ENCODE measurements around the gene NAPSA. TPM values are rescaled to one million over a fixed set of nuclear protein-coding genes. Genes with fewer than 3 reads are reported as not detected.

Gene NAPSA
- polyA plus RNA-seq, 1 donor from 2014 or later: not detected

- Histone ChIP-seq H3K9me2 (ENCODE audit: insufficient read depth, low read length) (no peaks in the 10 kb centered on the region), H4K20me1 (ENCODE audit: insufficient read depth) (no peaks in the 10 kb centered on the region), H2AFZ (ENCODE audit: low read depth, low read length) (no peak overlapping the region), H3K79me2 (replicated peaks; ENCODE audit: insufficient read depth, low read length) (no peaks in the 10 kb centered on the region), H3K36me3 (ENCODE audit: insufficient read depth, low read length) (no peaks in the 10 kb centered on the region), H3F3A (ENCODE audit: insufficient read depth, low read length, poor library complexity, severe bottlenecking) (no peaks in the 10 kb centered on the region), H3K27ac (ENCODE audit: low read length) (no peak overlapping the region), H3K4me3 (ENCODE audit: low read length) (no peak overlapping the region), H3K9ac (ENCODE audit: low read length) (no peak overlapping the region), H3K9me3 (ENCODE audit: low read length) (no peaks in the 10 kb centered on the region), H3K4me2 (ENCODE audit: low read length) (no peak overlapping the region), H3K27me3 (ENCODE audit: insufficient read depth, low read depth, low read length) (peaks cover 10% of the 10 kb centered on the region)
- TF ChIP-seq RAD21 (conservative IDR thresholded peaks at IDR 0.05) (no peak), CTCF (IDR thresholded peaks at IDR 0.05; ENCODE audit: poor library complexity, severe bottlenecking) (no peak), EZH2 (IDR thresholded peaks at IDR 0.05; ENCODE audit: borderline replicate concordance, insufficient read depth, low read length, poor library complexity, severe bottlenecking) (no peak), REST (IDR thresholded peaks at IDR 0.05; ENCODE audit: borderline replicate concordance) (no peak), MXI1 (conservative IDR thresholded peaks at IDR 0.05; ENCODE audit: poor library complexity, severe bottlenecking) (no peak), TAF1 (IDR thresholded peaks at IDR 0.05; ENCODE audit: low read depth) (no peak), EP300 (conservative IDR thresholded peaks at IDR 0.05; ENCODE audit: poor library complexity, severe bottlenecking) (no peak), SMC3 (conservative IDR thresholded peaks at IDR 0.05; ENCODE audit: poor library complexity) (no peak), POLR2AphosphoS5 (IDR thresholded peaks at IDR 0.05) (no peak)
Observed at GRCh38 chr19:50322234-50322633, 43.2 kb downstream of the NAPSA start.

- TF ChIP-seq TAF1 (IDR thresholded peaks at IDR 0.05; ENCODE audit: low read depth): no peak
- no peak for TF ChIP-seq EZH2 (IDR thresholded peaks at IDR 0.05; ENCODE audit: borderline replicate concordance, insufficient read depth, low read length, poor library complexity, severe bottlenecking)
- TF ChIP-seq RAD21 (conservative IDR thresholded peaks at IDR 0.05): no peak
- no peak for TF ChIP-seq REST (IDR thresholded peaks at IDR 0.05; ENCODE audit: borderline replicate concordance)
- TF ChIP-seq SMC3 (conservative IDR thresholded peaks at IDR 0.05; ENCODE audit: poor library complexity): no peak
- TF ChIP-seq EP300 (conservative IDR thresholded peaks at IDR 0.05; ENCODE audit: poor library complexity, severe bottlenecking): no peak
- no peak for TF ChIP-seq CTCF (IDR thresholded peaks at IDR 0.05; ENCODE audit: poor library complexity, severe bottlenecking)
- no peak for TF ChIP-seq POLR2AphosphoS5 (IDR thresholded peaks at IDR 0.05)
- no peak for TF ChIP-seq MXI1 (conservative IDR thresholded peaks at IDR 0.05; ENCODE audit: poor library complexity, severe bottlenecking)
- Histone ChIP-seq H3K79me2 (replicated peaks; ENCODE audit: insufficient read depth, low read length) (no peaks in the 10 kb centered on the region), H3F3A (ENCODE audit: insufficient read depth, low read length, poor library complexity, severe bottlenecking) (no peaks in the 10 kb centered on the region), H3K27ac (ENCODE audit: low read length) (no peak overlapping the region), H3K9ac (ENCODE audit: low read length) (no peak overlapping the region), H2AFZ (ENCODE audit: low read depth, low read length) (no peak overlapping the region), H3K9me2 (ENCODE audit: insufficient read depth, low read length) (no peaks in the 10 kb centered on the region), H3K4me3 (ENCODE audit: low read length) (no peak overlapping the region), H3K36me3 (ENCODE audit: insufficient read depth, low read length) (no peaks in the 10 kb centered on the region), H3K27me3 (ENCODE audit: insufficient read depth, low read depth, low read length) (peaks cover 6% of the 10 kb centered on the region), H4K20me1 (ENCODE audit: insufficient read depth) (no peaks in the 10 kb centered on the region), H3K9me3 (ENCODE audit: low read length) (no peaks in the 10 kb centered on the region), H3K4me2 (ENCODE audit: low read length) (no peak overlapping the region)
Observed at GRCh38 chr19:50321831-50322230, 43.6 kb downstream of the NAPSA start.
